Right kidney (tissue), 9 donors: ENCODE data around the gene TSSC4.
"Not testable (repeated sequence)": the region's sequence is repeated elsewhere in the genome, so short reads cannot be mapped to it uniquely, and the experiment has no call there.

Experiments
- DNase-seq: peaks from one replicate; pipeline ENCODE4 v3.0.0-alpha.2; 2016
- long read RNA-seq, 8 donors: transcript quantifications; one replicate each; lab custom pipeline, GENCODE V29; 2026

The TSSC4 gene
- long read RNA-seq, donor 1, transcript TSSC4-201 (3 exons, 1,686 nt) = major isoform, 14 of 36 reads
- long read RNA-seq, donor 1, transcript TSSC4-210 (2 exons, 912 nt) = minor isoform, 6 of 36 reads
- long read RNA-seq, donor 1, partial matches to known transcripts = 11 of 36 reads
- long read RNA-seq, donor 1, other reads (novel, unspliced or antisense) = 0 of 36 reads
- long read RNA-seq, donor 2, transcript TSSC4-210 (2 exons, 912 nt) = minor isoform, 5 of 21 reads
- long read RNA-seq, donor 2, transcript TSSC4-201 (3 exons, 1,686 nt) = major isoform, 13 of 21 reads
- long read RNA-seq, donor 2, partial matches to known transcripts = 0 of 21 reads
- long read RNA-seq, donor 2, other reads (novel, unspliced or antisense) = 0 of 21 reads
- long read RNA-seq, donor 3, transcript TSSC4-201 (3 exons, 1,686 nt) = major isoform, 11 of 12 reads
- long read RNA-seq, donor 3, partial matches to known transcripts = 0 of 12 reads
- long read RNA-seq, donor 3, other reads (novel, unspliced or antisense) = 0 of 12 reads
- long read RNA-seq, donor 4, transcript TSSC4-201 (3 exons, 1,686 nt) = major isoform, 13 of 18 reads
- long read RNA-seq, donor 4, partial matches to known transcripts = 0 of 18 reads
- long read RNA-seq, donor 4, other reads (novel, unspliced or antisense) = 0 of 18 reads
- long read RNA-seq, donor 5, transcript TSSC4-201 (3 exons, 1,686 nt) = major isoform, 14 of 21 reads
- long read RNA-seq, donor 5, partial matches to known transcripts = 0 of 21 reads
- long read RNA-seq, donor 5, other reads (novel, unspliced or antisense) = 0 of 21 reads
- long read RNA-seq, donor 6, transcript TSSC4-201 (3 exons, 1,686 nt) = major isoform, 10 of 13 reads
- long read RNA-seq, donor 6, partial matches to known transcripts = 0 of 13 reads
- long read RNA-seq, donor 6, other reads (novel, unspliced or antisense) = 0 of 13 reads
- long read RNA-seq, donor 7, transcript TSSC4-210 (2 exons, 912 nt) = minor isoform, 9 of 60 reads
- long read RNA-seq, donor 7, transcript TSSC4-201 (3 exons, 1,686 nt) = major isoform, 30 of 60 reads
- long read RNA-seq, donor 7, partial matches to known transcripts = 18 of 60 reads
- long read RNA-seq, donor 7, other reads (novel, unspliced or antisense) = 0 of 60 reads
- long read RNA-seq, donor 8, transcript TSSC4-201 (3 exons, 1,686 nt) = major isoform, 22 of 24 reads
- long read RNA-seq, donor 8, partial matches to known transcripts = 0 of 24 reads
- long read RNA-seq, donor 8, other reads (novel, unspliced or antisense) = 0 of 24 reads

- DNase-seq = peak; percentile 96
These were observed at the start of gene TSSC4 for GRCh38 chr11:2400069-2400761. Gene TSSC4, plus strand, starts transcription at chr11:2400750. Its CDS starts 1,884 bp downstream, at chr11:2402634.

DNA sequence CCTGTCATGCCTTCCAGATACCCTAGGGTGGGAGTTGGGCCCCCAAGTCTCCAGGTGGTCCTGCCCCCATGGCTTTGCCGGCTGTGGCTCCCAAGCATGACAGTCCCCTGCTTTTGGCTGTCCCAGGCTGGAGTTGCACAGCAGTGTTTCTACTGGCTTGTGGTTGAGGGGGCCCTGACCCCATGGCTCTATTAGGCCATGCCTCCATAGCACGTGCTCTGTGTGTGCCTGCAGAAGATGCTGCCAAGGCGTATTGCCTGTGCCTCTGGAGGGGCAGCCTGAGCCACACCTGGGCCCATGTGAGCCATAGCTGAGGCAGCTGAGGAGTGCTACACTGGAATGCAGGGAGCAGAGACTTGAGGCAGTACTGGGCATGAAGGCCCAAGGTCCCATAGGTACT is 48.8 kb upstream of the TSSC4 start:
- DNase-seq = no peak

DNA sequence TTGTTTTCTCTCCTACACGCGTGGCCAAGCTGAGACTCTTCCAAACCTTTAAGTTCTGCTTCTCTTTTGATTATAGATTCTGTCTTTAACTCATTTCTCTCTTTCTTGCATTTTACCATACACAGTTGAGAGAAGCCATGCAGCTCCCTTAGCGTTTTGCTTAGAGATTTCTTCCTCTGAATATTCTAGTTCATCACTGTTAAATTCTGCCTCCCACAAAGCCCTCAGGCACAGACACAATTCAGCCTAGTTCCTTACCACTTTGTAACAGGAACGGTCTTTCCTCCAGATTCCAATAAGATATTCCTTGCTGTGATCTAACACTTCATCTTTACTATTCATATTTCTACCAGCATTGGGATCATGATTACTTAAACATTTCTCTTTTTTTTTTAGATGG is 48.1 kb upstream of the TSSC4 start:
- no peak for DNase-seq

DNA sequence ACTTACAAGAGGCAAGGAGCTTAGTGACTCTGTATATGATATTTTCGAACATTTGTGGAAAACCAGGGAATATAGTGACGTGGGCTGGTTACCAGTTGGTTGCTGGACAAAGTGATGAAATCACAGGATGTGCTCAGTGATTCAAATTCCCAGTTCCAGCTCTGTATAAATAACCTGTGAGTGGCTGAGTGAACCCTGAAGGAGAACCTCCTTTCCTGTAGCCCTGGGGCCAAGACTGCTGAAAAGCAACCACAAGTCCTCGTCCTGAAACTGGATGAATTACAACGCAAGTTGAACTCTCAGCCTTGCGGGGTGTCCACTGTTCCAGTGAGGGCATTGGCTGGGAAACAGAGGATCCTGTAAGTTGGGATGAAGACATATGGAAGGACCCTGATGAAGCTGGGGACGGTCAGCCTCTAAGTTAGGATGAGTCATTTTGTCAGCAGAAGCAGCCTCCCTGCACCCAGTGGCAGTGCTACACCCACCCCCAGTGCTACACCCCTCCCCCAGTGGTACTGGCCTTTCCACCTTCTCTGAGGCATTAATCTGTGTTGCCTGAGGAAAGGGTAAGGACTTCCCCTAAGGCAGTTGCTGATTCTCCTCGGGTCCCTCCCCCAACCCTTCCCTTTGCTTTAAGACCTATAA is 45.4 kb upstream of the TSSC4 start:
- DNase-seq = no peak

DNA sequence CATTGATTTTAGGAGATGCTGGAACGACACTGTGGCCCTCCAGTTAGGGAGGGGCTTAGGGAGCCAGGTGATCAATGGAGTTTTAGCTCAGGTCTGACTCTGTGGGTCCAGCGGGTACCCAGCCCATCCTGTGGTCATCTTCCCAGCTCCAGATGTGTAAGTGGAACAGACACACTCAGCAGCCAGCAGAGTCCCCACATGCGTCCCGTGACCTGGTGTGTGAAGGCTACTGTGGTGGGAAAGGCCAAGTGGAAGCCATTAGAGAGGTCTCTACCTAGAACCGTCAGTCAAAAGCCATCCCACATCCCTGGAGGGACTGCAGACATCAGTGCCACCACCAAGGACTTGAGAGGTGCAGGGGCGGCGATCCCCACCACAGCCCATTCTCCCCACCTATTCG is 43.3 kb upstream of the TSSC4 start:
- DNase-seq = no peak

DNA sequence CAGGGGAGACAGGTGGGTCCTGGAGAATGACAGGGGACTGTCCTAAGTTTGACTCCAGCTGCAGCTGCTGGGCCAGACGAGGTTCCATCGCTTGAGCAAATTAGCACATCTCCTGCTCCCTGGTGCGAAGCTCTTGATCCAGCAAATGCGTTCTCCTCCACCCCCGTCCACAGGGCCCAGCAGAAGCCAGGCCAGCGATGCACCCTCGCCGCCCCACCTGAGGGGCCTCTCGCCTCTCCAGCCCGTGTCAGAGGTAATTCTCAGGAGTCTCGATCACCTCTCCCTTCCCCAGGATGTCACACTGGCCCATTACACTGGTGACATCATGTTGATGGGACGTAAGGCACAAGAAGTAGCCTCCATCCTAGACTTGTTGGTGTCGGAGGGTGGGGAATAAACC is 42.9 kb upstream of the TSSC4 start:
- DNase-seq = not testable (repeated sequence)

- DNase-seq = no peak
These were observed 41.7 kb upstream of the TSSC4 start for GRCh38 chr11:2358754-2359442.

DNA sequence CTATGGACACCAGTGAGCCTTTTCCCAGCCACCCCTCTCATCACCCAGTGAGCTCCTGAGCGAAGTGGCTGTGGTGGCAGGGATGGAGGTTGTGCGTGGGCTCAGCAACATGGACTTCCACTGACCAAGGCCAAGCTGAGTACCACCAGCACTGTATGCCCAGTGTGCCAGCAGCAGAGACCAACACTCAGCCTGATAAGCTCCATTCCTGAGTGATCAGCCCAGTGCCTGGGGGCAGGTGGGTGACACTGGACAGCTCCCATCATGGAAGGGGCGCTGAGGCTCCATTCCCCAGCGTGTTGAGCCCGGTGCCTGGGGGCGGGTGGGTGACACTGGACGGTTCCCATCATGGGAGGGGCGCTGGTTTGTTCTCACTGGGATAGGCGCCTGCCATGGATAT is 41.0 kb upstream of the TSSC4 start:
- no peak for DNase-seq

- no peak for DNase-seq
These were observed 40.4 kb upstream of the TSSC4 start for GRCh38 chr11:2360081-2360642.

GRCh38 chr11:2361565-2361964 is 39.0 kb upstream of the TSSC4 start:
- DNase-seq = no peak

- no peak for DNase-seq
These were observed 38.1 kb upstream of the TSSC4 start for GRCh38 chr11:2362414-2362813.

DNA sequence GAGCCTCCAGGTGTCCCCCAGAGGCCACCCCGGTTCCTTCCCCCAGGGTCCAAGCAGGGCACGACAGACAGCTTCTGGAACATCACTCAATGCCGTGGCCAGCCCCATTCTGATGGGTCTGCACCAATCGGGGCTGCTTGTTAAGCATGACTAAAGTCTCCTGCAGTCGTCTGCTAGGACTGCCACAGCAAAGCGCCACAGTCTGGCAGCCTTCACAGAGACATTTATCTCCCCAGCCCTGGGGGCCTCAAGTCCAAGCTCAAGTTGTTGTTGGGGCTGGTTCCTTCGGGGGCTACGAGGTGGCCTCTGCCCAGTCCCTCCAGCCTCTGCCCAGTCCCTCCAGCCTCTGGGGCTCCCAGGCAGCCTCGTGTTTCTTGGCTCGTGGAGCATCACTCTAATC is 37.4 kb upstream of the TSSC4 start:
- DNase-seq = no peak

DNA sequence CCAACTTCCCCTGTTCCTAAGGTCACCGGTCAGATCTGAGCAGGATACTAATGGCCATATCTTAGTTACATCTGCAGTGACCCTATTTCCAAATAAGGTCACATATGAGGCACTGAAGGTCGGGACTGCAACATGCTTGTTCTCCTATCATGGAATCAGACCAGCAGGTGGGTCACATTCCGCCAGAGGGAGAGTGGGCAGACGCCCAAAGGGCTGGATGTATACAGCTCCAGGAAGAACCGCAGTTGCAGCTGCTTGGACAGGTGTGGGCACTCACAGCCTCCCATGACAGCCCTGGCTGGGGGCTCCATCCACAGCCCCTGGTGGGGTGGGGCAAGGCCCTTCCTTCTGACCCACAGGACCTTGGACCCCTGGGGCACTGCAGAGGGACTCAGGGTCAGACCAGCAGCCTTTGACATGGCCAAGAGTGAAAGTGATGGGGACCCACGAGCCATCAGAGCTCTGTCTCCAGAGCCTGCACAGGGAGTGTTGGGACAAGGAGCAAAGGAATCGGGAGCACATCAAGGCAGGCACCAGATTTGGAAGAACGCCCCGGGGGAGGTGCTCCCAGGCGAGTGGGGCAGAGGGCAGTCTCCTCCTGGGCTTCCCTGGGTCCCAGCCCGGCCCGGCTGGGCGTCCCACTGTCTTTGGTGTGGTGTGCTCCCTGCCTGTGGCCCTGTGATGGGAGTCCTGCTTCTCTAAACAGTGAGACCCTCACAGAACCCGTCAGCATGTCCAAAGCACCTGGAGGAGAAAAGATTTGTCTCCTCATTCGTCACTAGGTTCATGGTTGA is 36.8 kb upstream of the TSSC4 start:
- DNase-seq = no peak

DNA sequence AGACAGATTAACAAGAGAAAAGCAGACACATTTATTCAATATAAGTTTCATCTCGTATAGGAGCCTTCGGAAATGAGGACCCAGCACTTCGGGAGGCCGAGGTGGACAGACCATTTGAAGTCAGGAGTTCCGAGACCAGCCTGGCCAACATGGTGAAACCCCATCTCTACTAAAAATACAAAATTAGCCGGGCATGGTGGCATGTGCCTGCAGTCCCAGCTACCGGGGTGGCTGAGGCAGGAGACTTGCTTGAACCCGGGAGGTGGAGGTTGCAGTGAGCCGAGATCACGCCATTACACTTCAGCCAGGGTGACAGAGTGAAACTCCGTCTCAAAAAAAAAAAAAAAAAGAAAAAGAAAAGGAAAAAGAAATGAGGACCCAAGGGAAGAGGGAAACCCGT is 36.2 kb upstream of the TSSC4 start:
- DNase-seq = not testable (repeated sequence)

- DNase-seq = no peak
These were observed 34.9 kb upstream of the TSSC4 start for GRCh38 chr11:2365571-2366210.

DNA sequence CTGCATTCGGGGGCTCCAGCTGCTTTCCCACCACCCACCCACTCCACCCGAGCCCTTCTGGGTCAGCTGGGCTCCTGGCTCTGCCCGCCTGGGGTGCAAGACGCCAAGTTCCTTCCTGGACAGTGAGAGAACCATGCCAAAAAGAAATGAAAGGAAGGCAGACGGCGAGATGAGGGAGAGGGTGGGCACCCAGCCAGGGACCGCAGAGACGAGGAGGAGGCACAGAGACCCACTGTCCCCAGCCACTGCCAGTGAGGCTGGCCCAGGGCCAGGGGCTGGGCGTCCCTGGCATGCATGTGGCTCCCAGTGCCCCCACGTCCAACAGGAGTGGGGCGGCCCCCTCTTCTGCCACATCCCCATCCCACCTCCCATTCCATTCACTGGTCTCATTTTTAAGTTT is 34.3 kb upstream of the TSSC4 start:
- no peak for DNase-seq

GRCh38 chr11:2366733-2367132 is 33.8 kb upstream of the TSSC4 start:
- DNase-seq = no peak

- DNase-seq = no peak
These were observed 33.0 kb upstream of the TSSC4 start for GRCh38 chr11:2367266-2368160.
